ENCODE results near the gene RNASE4.

The RNASE4 gene

GRCh38 chr14:20652996-20653975, 31.1 kb upstream of the RNASE4 start:
- intact Hi-C loops (cut with DNase I; ENCODE audit: low total_unique reads): no loop called here
- Histone ChIP-seq H3K4me3 (no peak overlapping the region), H3K36me3 (no peaks in the 10 kb centered on the region), H3K4me1 (peaks cover 0 to 7% (median 0%) of the 10 kb centered on the region in 4 donors), H3K27me3 (peaks cover 0 to 83% of the 10 kb centered on the region in 2 donors), H3K9me3 (no peaks in the 10 kb centered on the region), H3K27ac (no peak overlapping the region)
- no peak for TF ChIP-seq CTCF (IDR thresholded peaks at IDR 0.05)
- DNase-seq: no peak

- Histone ChIP-seq H3K27me3 (peaks cover 0 to 89% of the 10 kb centered on the region in 2 donors), H3K9me3 (no peaks in the 10 kb centered on the region)
Observed at GRCh38 chr14:20655851-20656250, 28.5 kb upstream of the RNASE4 start.

DNA sequence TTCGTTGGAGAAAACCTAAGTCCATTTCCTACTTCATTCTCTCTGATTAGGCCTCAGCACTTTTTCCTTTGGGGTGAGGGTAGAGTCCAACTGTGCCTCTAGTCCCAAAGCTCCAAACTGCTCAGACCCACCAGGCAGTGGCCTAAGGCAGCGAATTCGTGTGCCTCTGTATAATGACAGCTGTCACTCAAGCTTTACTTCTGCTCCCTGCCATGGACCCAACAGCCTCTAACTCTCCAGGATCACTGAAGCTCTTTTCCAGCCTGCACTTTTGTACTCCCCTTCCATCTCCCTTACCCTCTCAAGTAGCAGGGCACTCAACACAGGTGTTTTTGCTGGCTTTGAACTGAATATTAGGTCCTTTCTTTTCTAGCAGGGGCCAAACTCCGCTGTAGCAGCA, 28.1 kb upstream of the RNASE4 start:
- H3K4me1 ChIP-seq: peaks cover 0 to 7% (median 0%) of the 10 kb centered on the region in 4 donors
- intact Hi-C loops (cut with DNase I; ENCODE audit: low total_unique reads): no loop called here
- H3K27me3 ChIP-seq: peaks cover 0 to 90% of the 10 kb centered on the region in 2 donors
- no peak overlapping the region for H3K4me3 ChIP-seq
- no peaks in the 10 kb centered on the region for H3K36me3 ChIP-seq
- TF ChIP-seq CTCF (IDR thresholded peaks at IDR 0.05): no peak
- H3K9me3 ChIP-seq: no peaks in the 10 kb centered on the region
- H3K27ac ChIP-seq: no peak overlapping the region
- DNase-seq: no peak

More at GRCh38 chr14:20655851-20656250, 28.5 kb upstream of the RNASE4 start:
- Histone ChIP-seq H3K36me3 (no peaks in the 10 kb centered on the region), H3K4me1 (peaks cover 0 to 7% (median 0%) of the 10 kb centered on the region in 4 donors), H3K4me3 (no peak overlapping the region), H3K27ac (no peak overlapping the region)
- no peak for DNase-seq
- no peak for TF ChIP-seq CTCF (IDR thresholded peaks at IDR 0.05)
- intact Hi-C loops (cut with DNase I; ENCODE audit: low total_unique reads): no loop called here

GRCh38 chr14:20657216-20658211, 26.8 kb upstream of the RNASE4 start:
- H3K27ac ChIP-seq: no peak overlapping the region
- intact Hi-C loops (cut with DNase I; ENCODE audit: low total_unique reads): no loop called here
- H3K9me3 ChIP-seq: no peaks in the 10 kb centered on the region
- DNase-seq: no peak
- peaks cover 0 to 7% (median 0%) of the 10 kb centered on the region in 4 donors for H3K4me1 ChIP-seq
- H3K27me3 ChIP-seq: peaks cover 0 to 84% of the 10 kb centered on the region in 2 donors
- H3K4me3 ChIP-seq: no peak overlapping the region
- TF ChIP-seq CTCF (IDR thresholded peaks at IDR 0.05): no peak
- no peaks in the 10 kb centered on the region for H3K36me3 ChIP-seq

GRCh38 chr14:20658246-20658645, 26.1 kb upstream of the RNASE4 start:
- no peak for TF ChIP-seq CTCF (IDR thresholded peaks at IDR 0.05)
- Histone ChIP-seq H3K27ac (no peak overlapping the region), H3K9me3 (no peaks in the 10 kb centered on the region), H3K4me3 (no peak overlapping the region), H3K36me3 (no peaks in the 10 kb centered on the region), H3K4me1 (peaks cover 0 to 5% (median 4%) of the 10 kb centered on the region in 4 donors), H3K27me3 (peaks cover 0 to 78% of the 10 kb centered on the region in 2 donors)
- no peak for DNase-seq
- intact Hi-C loops (cut with DNase I; ENCODE audit: low total_unique reads): no loop called here
